ENCODE results near the gene ZC4H2.
"Not testable (repeated sequence)": the region's sequence is repeated elsewhere in the genome, so short reads cannot be mapped to it uniquely, and the experiment has no call there.

Gene ZC4H2, protein sequence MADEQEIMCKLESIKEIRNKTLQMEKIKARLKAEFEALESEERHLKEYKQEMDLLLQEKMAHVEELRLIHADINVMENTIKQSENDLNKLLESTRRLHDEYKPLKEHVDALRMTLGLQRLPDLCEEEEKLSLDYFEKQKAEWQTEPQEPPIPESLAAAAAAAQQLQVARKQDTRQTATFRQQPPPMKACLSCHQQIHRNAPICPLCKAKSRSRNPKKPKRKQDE

DNA sequence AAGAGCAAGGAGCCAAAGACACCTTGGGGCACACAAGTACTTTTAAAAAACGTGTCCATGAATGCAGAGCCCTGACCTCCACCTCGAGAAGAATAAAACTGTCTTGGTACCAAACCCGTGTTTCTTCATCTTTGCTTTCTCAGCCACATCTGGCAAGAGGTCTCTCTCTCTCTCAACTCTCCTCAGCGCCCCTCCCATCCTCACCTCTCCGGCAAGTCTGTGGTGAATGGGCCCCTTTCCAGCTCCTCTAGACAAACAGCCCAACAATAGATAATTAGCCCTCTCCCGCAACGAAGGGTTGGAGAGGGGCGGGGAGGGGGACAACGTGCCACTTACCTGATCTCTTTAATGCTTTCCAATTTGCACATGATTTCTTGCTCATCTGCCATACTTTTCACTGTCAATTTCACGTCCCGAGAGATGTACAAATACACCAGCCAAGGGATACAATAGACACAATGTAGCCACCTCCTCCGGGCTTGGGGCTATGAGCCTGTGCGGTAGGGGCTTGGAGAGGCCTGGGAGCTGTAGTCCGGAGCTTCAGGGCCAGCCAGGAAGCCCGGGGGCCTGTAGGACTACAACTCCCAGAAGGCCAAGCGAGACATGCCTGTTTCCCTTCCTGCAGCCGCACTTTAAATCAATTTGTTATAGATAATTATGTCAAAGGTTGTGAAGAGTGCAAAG, at the start of gene ZC4H2:
Gene ZC4H2 (minus strand): TSS at position 462 of the 684 bp plus-strand sequence. CDS start 73 bp downstream, at position 389.
- DNase-seq (ENCODE audit: low read depth): peak; percentile 42

DNA sequence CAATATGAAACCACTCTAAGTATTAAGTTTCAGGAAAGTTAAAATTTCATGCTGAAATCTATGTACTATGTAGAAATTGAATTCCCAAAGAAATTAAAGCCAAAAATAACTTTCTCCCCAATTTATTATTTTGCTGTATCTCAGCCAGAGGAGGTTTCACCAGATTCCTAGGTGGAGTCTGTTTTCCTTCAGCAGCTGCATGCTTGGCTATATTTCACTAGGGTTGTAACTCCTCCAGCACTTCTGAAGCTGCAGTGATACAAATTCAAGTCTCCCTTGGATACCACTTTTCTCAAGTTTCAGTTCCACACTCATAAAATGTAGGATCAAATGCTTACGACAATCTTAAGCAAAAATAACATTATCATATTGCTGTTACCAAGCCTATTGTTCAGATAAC, 41.2 kb upstream of the ZC4H2 start:
- no peak for DNase-seq (ENCODE audit: low read depth)

DNA sequence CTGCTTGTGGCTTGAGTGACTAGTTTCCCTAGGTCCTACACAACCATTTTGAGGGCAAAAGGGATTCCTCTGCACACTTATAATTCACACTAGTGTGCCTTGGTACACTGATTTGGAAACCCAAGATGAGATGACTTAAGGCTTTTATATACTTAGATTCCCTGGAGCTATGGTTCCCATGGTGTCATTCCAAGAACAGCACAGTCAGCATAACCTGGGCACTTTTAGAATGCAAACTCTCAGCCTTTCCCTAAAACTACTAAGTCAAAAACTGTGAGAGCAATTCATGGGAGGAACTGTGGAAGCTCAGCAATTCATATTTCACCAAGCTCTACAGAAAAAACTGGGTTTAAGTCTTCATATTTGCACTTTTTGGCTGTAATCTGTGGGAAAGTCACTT, 38.0 kb upstream of the ZC4H2 start:
- no peak for DNase-seq (ENCODE audit: low read depth)

DNA sequence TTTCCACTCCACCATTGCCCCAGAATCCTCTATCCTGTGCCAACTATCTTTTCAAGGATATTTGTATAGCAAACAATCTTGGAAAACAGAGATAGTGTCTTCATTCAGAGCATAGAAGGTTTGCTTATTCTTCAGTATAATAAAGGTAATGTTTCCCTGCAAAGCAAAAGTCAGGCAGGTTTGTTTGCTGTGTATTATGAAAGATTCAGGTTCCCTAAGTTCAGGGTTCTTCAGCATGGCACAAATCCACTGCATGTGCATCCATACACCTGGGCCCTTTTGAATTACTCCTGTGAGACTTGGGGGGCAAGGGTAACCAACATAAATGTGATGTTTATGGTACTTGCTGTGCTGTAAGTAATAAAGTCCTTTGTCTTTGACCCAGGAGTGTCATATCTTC, 33.2 kb upstream of the ZC4H2 start:
- DNase-seq (ENCODE audit: low read depth): no peak

DNA sequence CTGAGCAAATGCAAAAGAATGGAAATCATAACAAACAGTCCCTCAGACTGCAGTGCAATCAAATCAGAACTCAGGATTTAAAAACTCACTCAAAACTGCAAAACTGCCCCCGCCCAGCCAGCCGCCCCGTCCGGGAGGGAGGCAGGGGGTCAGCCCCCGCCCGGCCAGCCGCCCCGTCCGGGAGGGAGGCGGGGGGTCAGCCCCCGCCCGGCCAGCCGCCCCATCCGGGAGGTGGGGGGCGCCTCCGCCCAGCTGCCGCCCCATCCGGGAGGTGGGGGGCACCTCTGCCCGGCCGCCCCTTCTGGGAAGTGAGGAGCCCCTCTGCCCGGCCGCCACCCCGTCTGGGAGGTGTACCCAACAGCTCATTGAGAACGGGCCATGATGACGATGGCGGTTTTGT, 26.0 kb upstream of the ZC4H2 start:
- not testable (repeated sequence) for DNase-seq (ENCODE audit: low read depth)

DNA sequence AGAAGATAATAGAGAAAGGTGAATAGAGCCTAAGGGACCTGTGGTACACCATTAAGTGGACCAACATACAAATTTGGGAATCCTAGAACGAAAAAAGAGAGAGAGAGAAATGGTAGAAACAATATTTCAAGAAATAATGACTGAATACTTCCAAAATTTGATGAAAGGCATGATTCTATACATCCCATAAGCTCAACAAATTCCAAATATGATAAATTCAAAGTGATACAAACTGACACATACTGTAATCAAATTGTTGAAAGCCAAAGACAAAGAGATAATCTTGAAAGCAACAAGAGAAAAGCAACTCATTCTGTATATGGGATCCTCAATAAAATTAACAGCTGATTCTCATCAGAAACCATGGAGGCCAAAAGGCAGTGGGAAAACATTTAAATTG, 20.6 kb upstream of the ZC4H2 start:
- DNase-seq (ENCODE audit: low read depth): no peak

DNA sequence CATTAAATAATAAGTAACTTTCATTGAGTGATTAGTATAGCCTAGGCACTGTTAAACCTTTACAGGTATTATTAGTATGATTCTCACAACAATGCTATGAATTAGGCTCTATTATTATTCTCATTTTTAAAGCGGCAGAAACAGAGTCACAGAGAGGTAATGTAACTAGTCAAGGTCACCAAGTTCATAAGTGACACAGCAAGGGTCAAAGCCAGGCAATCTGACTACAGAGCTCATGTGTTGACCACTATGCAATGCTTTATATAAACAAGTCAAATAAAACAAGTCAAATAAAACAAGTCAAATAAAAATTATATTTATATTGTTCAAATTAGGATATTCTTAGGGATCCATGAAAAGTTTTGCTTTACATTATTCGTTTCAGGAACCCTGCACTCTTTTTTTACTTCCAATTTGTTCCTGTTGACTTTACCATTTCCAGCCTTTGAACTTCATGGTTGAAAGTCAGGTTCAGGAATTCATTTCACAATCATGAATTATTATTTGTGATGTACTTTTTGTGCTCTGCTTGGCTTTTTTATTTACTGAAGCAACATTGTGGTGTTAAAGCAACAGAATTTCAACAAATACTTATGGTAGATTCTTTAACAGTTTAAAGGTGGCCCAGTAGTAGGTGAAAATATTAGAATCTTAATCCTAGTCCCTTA, 18.0 kb upstream of the ZC4H2 start:
- DNase-seq (ENCODE audit: low read depth): no peak

DNA sequence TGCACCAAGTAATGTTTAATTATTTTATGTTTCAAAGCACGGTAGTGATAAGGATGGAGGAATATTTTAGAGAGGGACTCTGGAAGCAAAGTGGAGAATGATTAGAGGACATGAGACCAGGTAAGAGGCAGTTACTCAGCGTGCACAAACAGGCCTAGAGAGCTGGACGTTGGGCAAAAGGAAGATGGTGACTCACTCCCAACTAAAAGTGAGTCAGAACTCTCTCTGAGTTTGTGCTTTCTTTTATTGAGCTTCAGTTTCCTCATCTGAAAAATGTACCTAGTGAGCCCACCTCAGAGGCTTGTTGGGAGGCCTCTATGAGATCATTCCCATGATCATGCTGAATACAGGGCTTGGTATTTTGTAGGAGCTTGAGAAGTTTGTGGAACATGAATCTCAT, 1.6 kb upstream of the ZC4H2 start:
- DNase-seq (ENCODE audit: low read depth): no peak

DNA sequence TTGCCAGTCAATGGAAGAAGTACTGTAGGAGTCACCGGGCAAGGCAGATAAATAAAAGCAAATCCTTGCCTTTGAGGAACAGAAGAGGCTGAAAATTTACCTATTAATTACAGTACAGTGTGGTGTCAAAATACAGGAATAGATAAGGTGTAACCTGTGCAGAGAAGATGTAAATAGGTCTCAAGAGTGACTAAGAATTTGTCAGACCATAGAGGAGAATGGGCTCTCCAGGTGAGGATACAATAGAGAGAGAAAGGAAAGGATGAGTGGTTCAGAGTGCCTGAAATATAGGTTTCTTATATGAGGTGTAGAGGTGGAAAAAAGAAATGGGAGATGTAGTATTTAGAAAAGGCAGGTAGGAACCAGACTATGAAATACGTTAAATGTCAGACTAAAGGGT, 801 bp upstream of the ZC4H2 start:
- DNase-seq (ENCODE audit: low read depth): no peak

DNA sequence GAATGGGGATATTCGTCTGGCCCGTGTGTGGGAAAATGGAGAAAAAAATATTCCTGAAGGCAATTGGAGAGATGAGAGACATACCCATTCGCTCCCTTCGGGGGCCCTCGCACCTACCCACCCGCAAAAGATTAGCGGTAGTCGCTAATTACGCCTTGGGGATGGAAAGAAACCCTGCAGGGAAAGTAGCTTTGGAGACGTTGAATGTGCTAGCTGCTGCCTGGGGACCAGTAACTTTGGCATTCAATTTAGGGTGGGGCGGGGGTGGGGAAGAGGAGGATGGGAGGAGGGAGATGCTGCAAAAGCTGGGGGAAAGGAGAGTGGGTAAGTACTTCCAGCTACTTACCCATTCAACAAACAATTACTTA, 407 bp upstream of the ZC4H2 start:
- no peak for DNase-seq (ENCODE audit: low read depth)

DNA sequence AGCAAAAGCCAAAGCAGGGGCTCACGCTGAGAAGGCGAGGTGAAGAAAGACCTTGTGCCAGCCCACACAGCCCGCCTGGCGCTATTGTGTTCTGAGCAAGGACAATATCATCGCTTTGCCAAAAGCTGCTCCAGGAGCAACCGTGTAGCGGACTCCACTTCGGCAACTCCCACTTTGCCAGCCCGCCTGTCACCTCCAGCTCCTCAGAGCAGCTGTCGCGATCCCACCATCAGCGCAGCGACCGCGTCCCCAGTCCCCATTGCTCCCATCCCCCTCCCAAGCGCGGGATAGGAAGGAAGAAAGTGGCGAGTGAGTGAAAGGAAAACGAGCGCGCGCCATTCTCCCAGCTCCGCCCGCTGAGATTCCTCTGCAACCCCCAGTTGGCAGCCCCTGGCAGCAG, 759 bp downstream of the ZC4H2 start:
- no peak for DNase-seq (ENCODE audit: low read depth)

DNA sequence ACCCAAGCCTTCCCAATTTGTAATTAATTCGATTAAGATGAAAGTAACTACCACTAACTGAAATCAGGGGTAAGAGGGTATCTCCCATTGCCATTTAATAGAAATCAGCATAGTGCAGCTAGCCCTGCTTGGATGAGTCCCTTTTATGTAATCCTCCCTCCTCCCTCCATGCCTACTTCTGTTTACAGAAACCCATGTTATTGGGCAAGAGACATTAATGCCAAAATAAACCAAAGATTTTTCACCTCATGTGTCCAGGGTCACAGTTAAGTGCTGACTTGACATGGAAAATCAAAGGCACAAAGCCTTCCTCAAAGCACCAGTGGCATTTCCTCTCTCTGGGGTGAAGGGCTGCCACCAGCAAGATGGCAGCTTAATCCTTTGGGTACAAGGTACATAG, 50.8 kb downstream of the ZC4H2 start:
- DNase-seq (ENCODE audit: low read depth): no peak

DNA sequence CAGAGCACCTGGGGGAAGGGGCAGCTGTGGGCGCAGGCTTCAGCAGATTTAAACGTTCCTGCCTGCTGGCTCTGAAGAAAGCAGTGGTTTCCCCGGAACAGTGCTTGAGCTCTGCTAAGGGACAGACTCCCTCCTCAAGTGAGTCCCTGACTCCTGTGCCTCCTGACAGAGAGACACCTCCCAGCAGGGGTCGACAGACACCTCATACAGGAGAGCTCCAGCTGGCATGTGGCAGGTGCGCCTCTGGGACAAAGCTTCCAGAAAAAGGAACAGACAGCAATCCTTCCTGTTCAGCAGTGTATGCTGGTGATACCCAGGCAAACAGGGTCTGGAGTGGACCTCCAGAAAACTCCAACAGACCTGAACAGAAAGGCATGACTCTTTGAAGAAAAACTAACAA, 68.1 kb downstream of the ZC4H2 start:
- no peak for DNase-seq (ENCODE audit: low read depth)

DNA sequence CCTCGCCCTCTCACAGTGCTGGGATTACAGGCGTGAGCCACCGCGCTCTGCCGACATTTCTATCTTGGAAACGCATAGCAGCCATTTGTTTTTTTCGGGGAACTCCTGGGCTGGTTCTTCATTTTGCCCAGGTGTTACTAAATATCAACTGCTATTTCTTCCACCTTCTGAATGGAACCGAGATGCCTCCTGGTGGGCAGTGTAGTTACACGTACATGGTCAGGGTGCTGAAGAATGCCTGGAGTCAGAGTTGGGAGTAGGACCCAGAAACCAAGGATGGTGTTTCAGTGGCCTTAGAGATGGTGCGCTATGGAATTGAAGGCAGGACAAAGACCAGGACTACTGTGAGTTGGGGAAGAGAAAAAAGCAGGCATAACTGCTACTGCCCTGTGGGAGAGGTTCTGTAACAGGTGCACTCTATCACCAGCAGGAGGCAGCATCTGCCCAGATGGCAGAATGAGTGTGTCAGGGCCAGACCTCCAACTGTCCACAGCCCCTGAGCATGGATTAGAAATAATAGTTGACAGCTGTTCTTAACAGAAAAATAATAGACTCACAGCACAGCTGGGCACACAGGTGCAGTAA, 81.7 kb downstream of the ZC4H2 start:
- DNase-seq (ENCODE audit: low read depth): no peak

DNA sequence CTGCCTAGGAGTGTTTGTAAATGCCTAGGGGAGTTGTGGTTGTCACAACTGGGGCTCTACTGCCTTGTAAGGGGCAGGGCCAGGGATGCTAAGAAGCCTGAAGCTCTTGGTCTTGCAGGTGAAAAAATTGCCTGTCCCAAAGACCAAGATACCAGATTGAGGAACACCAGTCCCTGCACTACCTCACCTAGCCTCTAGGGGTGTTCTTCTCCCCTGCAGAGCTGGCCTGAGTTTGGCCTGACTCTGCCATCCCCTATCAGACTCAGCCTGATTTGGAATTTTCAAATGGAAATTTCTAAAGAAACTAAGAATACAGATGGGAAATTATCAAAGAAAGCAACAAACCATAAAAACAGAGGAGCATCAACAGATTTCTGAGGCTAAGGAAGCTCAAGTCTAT, 90.4 kb downstream of the ZC4H2 start:
- no peak for DNase-seq (ENCODE audit: low read depth)

DNA sequence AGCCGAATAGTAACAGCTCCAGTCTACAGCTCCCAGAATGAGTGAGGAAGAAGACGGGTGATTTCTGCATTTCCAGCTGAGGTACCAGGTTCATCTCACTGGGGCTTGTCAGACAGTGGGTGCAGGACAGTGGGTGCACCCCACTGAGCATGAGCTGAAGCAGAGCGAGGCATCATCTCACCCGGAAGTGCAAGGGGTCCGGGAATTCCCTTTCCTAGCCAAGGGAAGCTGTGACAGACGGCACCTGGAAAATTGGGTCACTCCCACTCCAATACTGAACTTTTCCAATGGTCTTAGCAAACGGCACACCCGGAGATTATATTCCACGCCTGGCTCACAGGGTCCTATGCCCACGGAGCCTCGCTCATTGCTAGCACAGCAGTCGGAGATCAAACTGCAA, 97.5 kb downstream of the ZC4H2 start:
- not testable (repeated sequence) for DNase-seq (ENCODE audit: low read depth)

DNA sequence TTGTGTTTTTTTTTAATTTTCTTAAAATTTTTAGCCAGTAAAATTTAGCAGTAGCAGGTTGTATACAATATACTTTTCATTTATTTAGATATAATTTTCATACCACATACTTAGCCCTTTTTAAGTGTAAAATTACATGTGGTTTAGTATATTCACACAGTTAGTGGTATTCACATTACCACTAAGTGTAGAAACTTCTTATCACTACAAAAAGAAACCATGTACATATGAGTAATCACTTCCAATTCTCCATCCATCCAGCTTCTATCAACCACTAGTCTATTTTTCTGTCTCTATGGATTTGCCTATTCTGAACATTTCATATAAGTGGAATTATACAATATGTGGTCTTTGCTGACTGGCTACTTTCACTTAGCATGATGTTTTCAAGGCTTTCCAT, 109.0 kb downstream of the ZC4H2 start:
- DNase-seq (ENCODE audit: low read depth): no peak
